Peyer's patch (tissue), 4 donors: ENCODE measurements around the gene PC.

Experiments used
- CTCF ChIP-seq, 6 experiments: fragments of 450-650 bp in 4 of 6; fragments of 200-600 bp in 2 of 6; sonication (generic) in 1 of 6; IDR thresholded peaks; one replicate each; pipeline ENCODE4 v1.5.1; 2017 to 2019; ENCODE audit warnings: antibody characterized with exemption in 6 of 6, mild to moderate bottlenecking in 3 of 6, moderate library complexity in 1 of 6
- POLR2A ChIP-seq, 2 donors: fragments of 450-650 bp; IDR thresholded peaks; one replicate each; pipeline ENCODE4 v1.5.1; 2017; ENCODE audit warnings: antibody characterized with exemption in 2 of 2, mild to moderate bottlenecking in 2 of 2, moderate library complexity in 2 of 2

GRCh38 chr11:66846671-66847091 is 111.5 kb downstream of the PC start:
- TF ChIP-seq CTCF (IDR thresholded peaks at IDR 0.05) (no peak), POLR2A (IDR thresholded peaks at IDR 0.05) (no peak)
